ENCODE data around the gene AHNAK. TPM values are rescaled to one million over a fixed set of nuclear protein-coding genes. Genes with fewer than 3 reads are reported as not detected.

AHNAK gene
- polyA plus RNA-seq, 1 experiment = 145 TPM

DNA sequence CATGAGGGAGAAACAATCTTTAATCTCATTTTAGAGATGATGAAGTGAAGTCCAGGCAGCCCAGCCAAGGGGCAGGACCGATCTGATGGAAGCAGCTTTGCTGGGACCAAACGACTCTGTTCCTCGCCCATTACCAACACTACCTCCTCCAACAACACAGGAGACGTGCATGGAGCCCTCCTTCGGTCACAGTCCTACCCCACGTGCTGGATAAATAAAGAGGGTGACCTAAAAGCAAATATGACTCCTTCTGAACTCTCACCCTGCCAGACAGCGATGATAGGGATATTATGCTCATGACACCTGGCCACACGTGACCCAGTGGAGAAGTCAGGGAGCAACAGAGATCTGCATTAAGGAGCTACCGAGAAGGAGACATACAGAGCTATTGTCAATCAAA, 101.8 kb downstream of the AHNAK start:
- no peak for DNase-seq (ENCODE audit: low read depth)
- ChIA-PET CTCF (interaction anchor here (0.7 to 3.2 kb wide), 7 partner anchors 13 to 116 kb away, joined by 3 to 20 read pairs (median 5); no protein-coding TSS in a partner anchor), POLR2A (interaction anchor here (0.6 to 0.8 kb wide), 2 partner anchors 17 to 1517 kb away, joined by 5 to 7 read pairs; no protein-coding TSS in a partner anchor)
- Histone ChIP-seq H3K27me3 (ENCODE audit: control insufficient read depth, insufficient read depth, low read length) (no peaks in the 10 kb centered on the region), H3K36me3 (ENCODE audit: control insufficient read depth, insufficient read depth, low read length) (no peaks in the 10 kb centered on the region), H3K4me3 (ENCODE audit: low read depth, low read length) (peak overlapping the region; percentile 50; the same call in 1 of the 2 replicates)
- TF ChIP-seq, protein P1, sequence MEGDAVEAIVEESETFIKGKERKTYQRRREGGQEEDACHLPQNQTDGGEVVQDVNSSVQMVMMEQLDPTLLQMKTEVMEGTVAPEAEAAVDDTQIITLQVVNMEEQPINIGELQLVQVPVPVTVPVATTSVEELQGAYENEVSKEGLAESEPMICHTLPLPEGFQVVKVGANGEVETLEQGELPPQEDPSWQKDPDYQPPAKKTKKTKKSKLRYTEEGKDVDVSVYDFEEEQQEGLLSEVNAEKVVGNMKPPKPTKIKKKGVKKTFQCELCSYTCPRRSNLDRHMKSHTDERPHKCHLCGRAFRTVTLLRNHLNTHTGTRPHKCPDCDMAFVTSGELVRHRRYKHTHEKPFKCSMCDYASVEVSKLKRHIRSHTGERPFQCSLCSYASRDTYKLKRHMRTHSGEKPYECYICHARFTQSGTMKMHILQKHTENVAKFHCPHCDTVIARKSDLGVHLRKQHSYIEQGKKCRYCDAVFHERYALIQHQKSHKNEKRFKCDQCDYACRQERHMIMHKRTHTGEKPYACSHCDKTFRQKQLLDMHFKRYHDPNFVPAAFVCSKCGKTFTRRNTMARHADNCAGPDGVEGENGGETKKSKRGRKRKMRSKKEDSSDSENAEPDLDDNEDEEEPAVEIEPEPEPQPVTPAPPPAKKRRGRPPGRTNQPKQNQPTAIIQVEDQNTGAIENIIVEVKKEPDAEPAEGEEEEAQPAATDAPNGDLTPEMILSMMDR (IDR thresholded peaks at IDR 0.05; ENCODE audit: insufficient read depth, low read depth, low read length) = no peak

DNA sequence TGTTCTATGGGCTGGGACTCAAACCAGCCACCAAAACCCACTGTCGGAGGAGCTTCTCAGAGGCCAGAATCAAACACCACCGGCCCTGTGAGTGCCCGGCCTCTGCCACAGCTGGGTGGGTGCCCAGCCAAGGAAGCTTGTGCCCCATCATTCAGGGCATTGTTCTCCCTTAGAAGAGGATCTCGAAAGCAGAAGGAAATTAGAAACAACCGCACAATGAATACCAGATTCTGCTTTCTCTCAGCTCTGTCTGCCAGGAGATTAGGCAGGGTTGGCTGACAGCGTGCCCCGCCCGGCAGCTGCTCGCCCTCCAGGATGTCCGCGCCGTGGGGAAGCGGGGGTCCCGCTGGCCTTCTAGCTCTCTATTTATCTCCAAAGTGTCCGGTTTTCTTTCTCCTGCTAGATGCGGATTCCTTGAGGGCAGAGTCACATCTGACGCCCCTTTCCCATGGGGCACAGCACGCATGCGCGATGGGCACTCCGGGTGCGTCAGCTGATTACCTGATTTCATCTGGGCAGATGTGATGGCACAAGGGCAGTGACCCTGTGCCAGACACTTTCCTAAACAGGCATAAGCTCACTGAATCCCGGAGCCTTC, 102.3 kb downstream of the AHNAK start:
- no peaks in the 10 kb centered on the region for H3K27me3 ChIP-seq (ENCODE audit: control insufficient read depth, insufficient read depth, low read length)
- peak overlapping the region; percentile 50 for H3K4me3 ChIP-seq (ENCODE audit: low read depth, low read length)
- CTCF ChIA-PET = interaction anchor here (0.8 to 3.2 kb wide), 6 partner anchors 14 to 116 kb away, joined by 3 to 20 read pairs (median 5); no protein-coding TSS in a partner anchor
- DNase-seq (ENCODE audit: low read depth) = no peak
- POLR2A ChIA-PET = interaction anchor here (0.6 to 0.8 kb wide), 3 partner anchors 17 to 1517 kb away, joined by 3 to 7 read pairs (median 5); no protein-coding TSS in a partner anchor
- TF ChIP-seq, protein P1 (IDR thresholded peaks at IDR 0.05; ENCODE audit: insufficient read depth, low read depth, low read length) = no peak
- no peaks in the 10 kb centered on the region for H3K36me3 ChIP-seq (ENCODE audit: control insufficient read depth, insufficient read depth, low read length)

DNA sequence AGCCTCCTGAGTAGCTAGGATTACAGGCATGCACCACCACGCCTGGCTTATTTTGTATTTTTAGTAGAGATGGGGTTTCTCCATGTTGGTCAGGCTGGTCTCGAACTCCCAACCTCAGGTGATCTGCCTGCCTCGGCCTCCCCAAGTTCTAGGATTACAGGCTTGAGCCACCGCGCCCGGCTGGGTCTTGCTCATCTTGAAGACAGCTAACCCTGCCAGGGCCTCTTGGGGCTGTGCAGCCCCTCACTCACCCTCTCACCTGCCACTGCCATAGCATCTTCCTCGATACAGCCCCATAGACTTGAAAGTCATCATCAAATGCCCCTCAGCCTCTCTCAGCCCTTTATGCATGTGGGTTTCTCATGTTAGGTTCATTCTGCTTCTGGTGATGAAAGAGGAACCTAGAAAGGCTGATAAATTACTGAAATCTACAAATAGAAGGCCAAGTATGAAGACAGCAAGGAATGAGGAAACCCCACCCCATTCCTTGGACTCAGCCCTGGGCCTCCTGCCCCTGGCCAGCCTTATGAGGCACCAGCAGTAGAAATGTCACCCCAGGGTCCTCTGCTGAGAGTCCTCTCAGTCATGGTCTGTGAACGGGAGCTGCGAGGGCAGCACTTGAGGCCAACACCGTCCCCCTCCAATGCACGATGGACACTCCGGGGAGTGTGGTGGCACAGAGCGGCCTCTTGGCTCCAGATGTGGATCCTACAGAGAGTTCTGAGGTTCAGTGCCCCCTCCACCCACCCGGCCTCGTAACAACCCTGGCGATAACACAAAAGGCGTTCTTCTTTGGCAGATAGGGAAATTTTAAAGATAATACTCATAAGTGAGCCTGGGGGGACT, 103.0 kb downstream of the AHNAK start:
- Histone ChIP-seq H3K4me3 (ENCODE audit: low read depth, low read length) (peak overlapping the region; percentile 50), H3K36me3 (ENCODE audit: control insufficient read depth, insufficient read depth, low read length) (no peaks in the 10 kb centered on the region), H3K27me3 (ENCODE audit: control insufficient read depth, insufficient read depth, low read length) (no peaks in the 10 kb centered on the region)
- TF ChIP-seq, protein P1 (IDR thresholded peaks at IDR 0.05; ENCODE audit: insufficient read depth, low read depth, low read length) = no peak
- no peak for DNase-seq (ENCODE audit: low read depth)
- ChIA-PET CTCF (interaction anchor here (0.8 to 3.2 kb wide), 5 partner anchors 19 to 117 kb away, joined by 3 to 20 read pairs (median 5); no protein-coding TSS in a partner anchor), POLR2A (interaction anchor here (0.7 to 0.8 kb wide), 2 partner anchors 18 to 109 kb away, joined by 3 to 5 read pairs; no protein-coding TSS in a partner anchor)

GRCh38 chr11:62439785-62440602, 106.6 kb downstream of the AHNAK start:
- TF ChIP-seq, protein P1 (IDR thresholded peaks at IDR 0.05; ENCODE audit: insufficient read depth, low read depth, low read length) = peak; percentile 39
- Histone ChIP-seq H3K36me3 (ENCODE audit: control insufficient read depth, insufficient read depth, low read length) (no peaks in the 10 kb centered on the region), H3K27me3 (ENCODE audit: control insufficient read depth, insufficient read depth, low read length) (no peaks in the 10 kb centered on the region), H3K4me3 (ENCODE audit: low read depth, low read length) (no peak overlapping the region)
- ChIA-PET POLR2A (no interaction called here), CTCF (no interaction called here)
- DNase-seq (ENCODE audit: low read depth) = no peak
